Testis (tissue), 3 donors: Measurements from ENCODE around the gene DNAJC15. TPM values are rescaled to one million over a fixed set of nuclear protein-coding genes. Genes with fewer than 3 reads are reported as not detected.

ENCODE experiments used
- DNase-seq: peaks from one replicate; pipeline ENCODE4 v3.0.0-alpha.2; 2019
- H3K27ac ChIP-seq, 2 donors: fragments of 200-600 bp; sonication (generic); one replicate each; pipeline ENCODE4 v1.5.1; 2019
- H3K27me3 ChIP-seq: fragments of 200-600 bp; sonication (generic); one replicate; pipeline ENCODE4 v1.5.1; 2019
- H3K36me3 ChIP-seq: fragments of 200-600 bp; sonication (generic); one replicate; pipeline ENCODE4 v1.5.1; 2017; ENCODE audit warnings: low read depth; ENCODE audit errors: missing control alignments
- H3K4me1 ChIP-seq: fragments of 200-600 bp; sonication (generic); one replicate; pipeline ENCODE4 v1.5.1; 2019
- H3K4me3 ChIP-seq, 2 donors: fragments of 200-600 bp; sonication (generic); one replicate each; pipeline ENCODE4 v1.5.1; 2017 to 2019
- H3K9me3 ChIP-seq: fragments of 200-600 bp; sonication (generic); one replicate; pipeline ENCODE4 v1.5.1; 2017
- POLR2A ChIP-seq: fragments of 450-650 bp; IDR thresholded peaks from one replicate; pipeline ENCODE4 v1.6.1; 2017; ENCODE audit warnings: antibody characterized with exemption, mild to moderate bottlenecking, moderate library complexity
- WGBS, 2 donors: methylation state at CpG; one replicate each; pipeline ENCODE4 v1.1.5; 2018; 5-methylcytosine and 5-hydroxymethylcytosine counted together
- intact Hi-C: fragments of 100-400 bp; cut with DNase I; formaldehyde crosslinking; loops from one replicate; pipeline ENCODE4 v1.15.1; 2023; ENCODE audit warnings: low total_unique reads
- polyA plus RNA-seq: library from polyadenylated mRNA; stranded (reverse); fragments of 350-450 nt; fragmentation: Illumina TruSeq; extraction: RNeasy Lipid Tissue Mini Kit (QIAGEN cat#74804); gene quantifications from one replicate; pipeline ENCODE4 v1.2.3, GENCODE V29; 2014; ENCODE audit warnings: low read depth, low replicate concordance; ENCODE audit not compliant: insufficient read depth
- total RNA-seq, 2 donors: library from RNA; depleted of rRNA; stranded (reverse); fragments of >200 nt; gene quantifications; one replicate each; pipeline ENCODE4 v1.2.3, GENCODE V29; 2016
- TF ChIP-seq, protein P1 (sequence below), 3 experiments: fragments of 450-650 bp in 2 of 3; fragments of 200-600 bp in 1 of 3; sonication (generic) in 1 of 3; IDR thresholded peaks; one replicate each; pipeline ENCODE4 v1.5.1; 2016 to 2019; ENCODE audit warnings: antibody characterized with exemption in 3 of 3, mild to moderate bottlenecking in 2 of 3, moderate library complexity in 1 of 3

DNAJC15 gene
- total and polyA plus RNA-seq, 3 donors from 2014 or later: 11.8 to 49.8 (median 17.2) TPM

DNA sequence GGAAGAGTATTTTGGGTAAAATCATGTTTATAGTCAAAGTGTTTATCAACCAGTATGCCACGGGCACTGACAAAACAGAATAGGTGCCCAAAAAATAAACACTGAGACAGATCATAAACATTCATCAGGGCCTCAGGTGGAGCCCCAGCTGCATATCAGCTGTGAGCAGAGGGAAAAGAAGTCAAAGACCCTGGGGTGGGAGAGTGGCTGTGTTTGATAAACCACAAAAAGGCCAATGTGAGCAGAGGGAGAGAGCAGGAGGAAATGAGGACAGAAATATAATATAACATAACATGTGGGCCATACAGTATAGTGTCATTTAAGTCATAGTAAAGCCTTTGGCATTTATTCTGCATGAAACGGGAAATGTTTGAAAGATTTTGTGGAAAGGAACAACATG, 21.4 kb upstream of the DNAJC15 start:
- Histone ChIP-seq H3K27me3 (no peaks in the 10 kb centered on the region), H3K4me3 (no peak overlapping the region), H3K9me3 (no peaks in the 10 kb centered on the region), H3K4me1 (peaks cover 6% of the 10 kb centered on the region), H3K27ac (no peak overlapping the region), H3K36me3 (no peaks in the 10 kb centered on the region)
- intact Hi-C loops: no loop called here
- 88 to 97% methylated on average over 2 of the region's 2 CpGs for WGBS, 2 donors
- no peak for TF ChIP-seq POLR2A
- TF ChIP-seq, protein P1, sequence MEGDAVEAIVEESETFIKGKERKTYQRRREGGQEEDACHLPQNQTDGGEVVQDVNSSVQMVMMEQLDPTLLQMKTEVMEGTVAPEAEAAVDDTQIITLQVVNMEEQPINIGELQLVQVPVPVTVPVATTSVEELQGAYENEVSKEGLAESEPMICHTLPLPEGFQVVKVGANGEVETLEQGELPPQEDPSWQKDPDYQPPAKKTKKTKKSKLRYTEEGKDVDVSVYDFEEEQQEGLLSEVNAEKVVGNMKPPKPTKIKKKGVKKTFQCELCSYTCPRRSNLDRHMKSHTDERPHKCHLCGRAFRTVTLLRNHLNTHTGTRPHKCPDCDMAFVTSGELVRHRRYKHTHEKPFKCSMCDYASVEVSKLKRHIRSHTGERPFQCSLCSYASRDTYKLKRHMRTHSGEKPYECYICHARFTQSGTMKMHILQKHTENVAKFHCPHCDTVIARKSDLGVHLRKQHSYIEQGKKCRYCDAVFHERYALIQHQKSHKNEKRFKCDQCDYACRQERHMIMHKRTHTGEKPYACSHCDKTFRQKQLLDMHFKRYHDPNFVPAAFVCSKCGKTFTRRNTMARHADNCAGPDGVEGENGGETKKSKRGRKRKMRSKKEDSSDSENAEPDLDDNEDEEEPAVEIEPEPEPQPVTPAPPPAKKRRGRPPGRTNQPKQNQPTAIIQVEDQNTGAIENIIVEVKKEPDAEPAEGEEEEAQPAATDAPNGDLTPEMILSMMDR (IDR thresholded peaks at IDR 0.05): no peak
- DNase-seq: no peak

DNA sequence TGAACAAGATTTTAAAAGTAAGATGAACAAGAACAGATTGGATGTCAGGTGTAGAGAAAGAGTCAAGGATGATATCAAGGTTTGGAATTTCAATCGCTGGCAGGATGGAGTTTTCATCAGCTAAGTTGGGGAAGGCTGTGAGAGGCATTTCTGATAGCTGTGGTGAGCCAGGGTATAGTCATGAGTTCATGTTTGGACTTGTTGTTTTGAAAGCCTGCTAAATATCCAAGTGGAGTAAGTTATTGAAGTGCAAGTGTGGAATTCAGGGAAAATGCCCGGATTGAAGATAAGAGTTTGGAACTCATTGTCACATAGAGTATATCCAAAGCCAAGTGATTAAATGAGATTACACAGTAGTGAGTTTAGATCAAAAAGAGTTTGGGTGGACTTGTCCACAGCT, 20.4 kb upstream of the DNAJC15 start:
- intact Hi-C loops: no loop called here
- Histone ChIP-seq H3K27me3 (no peaks in the 10 kb centered on the region), H3K27ac (no peak overlapping the region), H3K4me1 (peaks cover 12% of the 10 kb centered on the region), H3K4me3 (no peak overlapping the region), H3K36me3 (no peaks in the 10 kb centered on the region), H3K9me3 (no peaks in the 10 kb centered on the region)
- WGBS, 2 donors: 80 to 84% methylated on average over 2 of the region's 2 CpGs
- no peak for DNase-seq
- TF ChIP-seq, protein P1 (IDR thresholded peaks at IDR 0.05): no peak

GRCh38 chr13:43003729-43004128, 19.7 kb upstream of the DNAJC15 start:
- H3K4me1 ChIP-seq: peaks cover 12% of the 10 kb centered on the region
- DNase-seq: no peak
- no peaks in the 10 kb centered on the region for H3K27me3 ChIP-seq
- no peaks in the 10 kb centered on the region for H3K36me3 ChIP-seq
- H3K27ac ChIP-seq: no peak overlapping the region
- TF ChIP-seq, protein P1 (IDR thresholded peaks at IDR 0.05): no peak
- TF ChIP-seq POLR2A: no peak
- H3K4me3 ChIP-seq: no peak overlapping the region
- H3K9me3 ChIP-seq: no peaks in the 10 kb centered on the region
- WGBS, 2 donors: 93 to 94% methylated on average over 6 of the region's 6 CpGs
- intact Hi-C loops: no loop called here

GRCh38 chr13:43005460-43006236, 17.7 kb upstream of the DNAJC15 start:
- no peak for DNase-seq
- intact Hi-C loops: no loop called here
- TF ChIP-seq, protein P1 (IDR thresholded peaks at IDR 0.05): no peak
- TF ChIP-seq POLR2A: no peak
- H3K27me3 ChIP-seq: no peaks in the 10 kb centered on the region
- H3K27ac ChIP-seq: peak overlapping the region; percentile 12 to 65
- H3K4me1 ChIP-seq: peaks cover 12% of the 10 kb centered on the region
- H3K9me3 ChIP-seq: no peaks in the 10 kb centered on the region
- H3K4me3 ChIP-seq: no peak overlapping the region
- no peaks in the 10 kb centered on the region for H3K36me3 ChIP-seq
- 92 to 95% methylated on average over 3 of the region's 3 CpGs for WGBS, 2 donors
